ENCODE measurements around the gene SRM.

DNA sequence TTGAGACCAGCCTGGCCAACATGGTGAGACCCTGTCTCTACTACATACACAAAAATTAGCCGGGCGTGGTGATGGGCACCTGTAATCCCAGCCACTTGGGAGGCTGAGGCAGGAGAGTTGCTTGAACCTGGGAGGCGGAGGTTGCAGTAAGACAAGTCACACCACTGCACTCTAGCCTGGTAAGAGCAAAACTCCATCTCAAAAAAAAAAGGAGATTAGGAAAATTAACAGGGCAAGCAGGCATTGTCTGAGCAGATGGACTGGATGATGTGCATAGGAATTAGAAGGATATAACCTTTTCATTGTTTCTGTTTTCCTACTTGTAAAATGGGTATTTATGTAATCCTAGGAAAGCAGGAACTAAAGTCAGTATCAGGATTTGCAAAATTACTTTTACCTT, 31.8 kb downstream of the SRM start:
- TF ChIP-seq, protein P1, sequence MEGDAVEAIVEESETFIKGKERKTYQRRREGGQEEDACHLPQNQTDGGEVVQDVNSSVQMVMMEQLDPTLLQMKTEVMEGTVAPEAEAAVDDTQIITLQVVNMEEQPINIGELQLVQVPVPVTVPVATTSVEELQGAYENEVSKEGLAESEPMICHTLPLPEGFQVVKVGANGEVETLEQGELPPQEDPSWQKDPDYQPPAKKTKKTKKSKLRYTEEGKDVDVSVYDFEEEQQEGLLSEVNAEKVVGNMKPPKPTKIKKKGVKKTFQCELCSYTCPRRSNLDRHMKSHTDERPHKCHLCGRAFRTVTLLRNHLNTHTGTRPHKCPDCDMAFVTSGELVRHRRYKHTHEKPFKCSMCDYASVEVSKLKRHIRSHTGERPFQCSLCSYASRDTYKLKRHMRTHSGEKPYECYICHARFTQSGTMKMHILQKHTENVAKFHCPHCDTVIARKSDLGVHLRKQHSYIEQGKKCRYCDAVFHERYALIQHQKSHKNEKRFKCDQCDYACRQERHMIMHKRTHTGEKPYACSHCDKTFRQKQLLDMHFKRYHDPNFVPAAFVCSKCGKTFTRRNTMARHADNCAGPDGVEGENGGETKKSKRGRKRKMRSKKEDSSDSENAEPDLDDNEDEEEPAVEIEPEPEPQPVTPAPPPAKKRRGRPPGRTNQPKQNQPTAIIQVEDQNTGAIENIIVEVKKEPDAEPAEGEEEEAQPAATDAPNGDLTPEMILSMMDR (IDR thresholded peaks at IDR 0.05; ENCODE audit: low read length), result no peak
- TF ChIP-seq EZH2 (IDR thresholded peaks at IDR 0.05; ENCODE audit: borderline replicate concordance, low read length), result no peak
